HG03175 (cell line): ENCODE data around the gene SYP.

Source experiments
- ATAC-seq: cut with Tn5 transposase; IDR thresholded peaks from one replicate; pipeline ENCODE4 v1.9.1; 2021; ENCODE audit warnings: mild to moderate bottlenecking, moderate library complexity; ENCODE audit not compliant: unreplicated experiment

Gene SYP

DNA sequence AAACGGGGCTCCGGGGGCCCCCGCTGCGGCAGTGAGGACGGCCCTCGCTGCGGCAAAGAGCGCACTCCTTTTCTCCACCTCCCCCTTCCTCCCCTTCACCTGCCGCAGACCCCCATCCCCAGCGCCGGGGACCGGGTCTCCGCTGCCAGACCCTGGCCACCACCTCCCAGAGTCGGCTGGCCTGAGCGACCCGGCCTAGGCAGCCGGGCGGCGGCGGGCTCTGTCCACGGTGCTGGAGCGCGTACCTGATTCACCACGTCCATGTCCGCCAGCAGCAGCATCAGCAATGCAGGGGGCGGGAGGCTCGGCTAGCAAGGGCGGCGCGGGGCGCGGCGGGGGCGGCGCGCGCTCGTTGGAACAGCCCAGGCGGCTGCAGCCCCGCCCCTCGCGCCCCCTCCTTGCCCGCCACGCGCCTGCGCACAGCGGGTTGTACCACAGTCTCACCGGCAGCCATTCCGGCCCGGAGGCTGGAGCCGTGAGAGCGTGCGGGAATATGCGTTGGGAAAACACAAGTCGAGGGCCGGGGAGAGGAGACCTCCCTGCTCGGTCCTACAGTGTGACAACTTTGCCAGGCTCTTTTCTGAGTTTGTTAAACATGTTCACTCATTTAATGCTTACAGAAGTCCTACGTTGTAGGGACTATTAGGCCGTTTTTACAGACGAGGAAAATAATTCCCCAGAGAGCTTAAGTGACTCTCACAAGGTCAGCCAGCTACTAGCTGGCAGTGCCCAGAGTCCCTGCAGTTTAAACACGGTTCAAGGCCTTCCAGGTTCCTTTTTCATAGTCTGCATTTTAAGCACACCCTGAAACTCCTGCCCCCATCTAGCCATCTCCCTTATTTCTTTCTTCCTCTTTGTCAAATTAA lies at the start of gene SYP:
Gene SYP (minus strand): TSS at position 288 of the 866 bp plus-strand sequence. CDS start 7 bp downstream, at position 281.
- ATAC-seq, result peak; percentile 96

DNA sequence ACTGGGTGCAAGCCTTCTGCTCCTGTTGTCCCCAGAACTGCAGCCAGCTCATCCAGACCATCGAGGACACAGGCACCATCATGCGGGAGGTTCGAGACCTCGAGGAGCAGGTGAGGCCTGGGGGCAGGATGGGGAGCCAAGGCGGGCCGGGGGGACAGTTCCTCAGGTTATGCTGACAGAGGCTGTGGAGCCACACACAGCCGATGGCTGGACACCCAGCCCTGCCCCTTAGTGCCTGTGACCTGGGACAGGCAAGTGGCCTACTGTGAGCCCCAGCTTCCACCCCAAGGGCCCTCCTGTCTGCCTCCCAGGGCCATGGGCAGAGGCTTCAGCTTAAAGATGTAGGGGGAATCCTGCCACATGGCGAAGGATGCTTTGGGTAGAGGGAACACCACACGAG lies 49.6 kb upstream of the SYP start:
- ATAC-seq, result no peak

- no peak for ATAC-seq
Measured at GRCh38 chrX:49249071-49249470, 49.1 kb upstream of the SYP start.

DNA sequence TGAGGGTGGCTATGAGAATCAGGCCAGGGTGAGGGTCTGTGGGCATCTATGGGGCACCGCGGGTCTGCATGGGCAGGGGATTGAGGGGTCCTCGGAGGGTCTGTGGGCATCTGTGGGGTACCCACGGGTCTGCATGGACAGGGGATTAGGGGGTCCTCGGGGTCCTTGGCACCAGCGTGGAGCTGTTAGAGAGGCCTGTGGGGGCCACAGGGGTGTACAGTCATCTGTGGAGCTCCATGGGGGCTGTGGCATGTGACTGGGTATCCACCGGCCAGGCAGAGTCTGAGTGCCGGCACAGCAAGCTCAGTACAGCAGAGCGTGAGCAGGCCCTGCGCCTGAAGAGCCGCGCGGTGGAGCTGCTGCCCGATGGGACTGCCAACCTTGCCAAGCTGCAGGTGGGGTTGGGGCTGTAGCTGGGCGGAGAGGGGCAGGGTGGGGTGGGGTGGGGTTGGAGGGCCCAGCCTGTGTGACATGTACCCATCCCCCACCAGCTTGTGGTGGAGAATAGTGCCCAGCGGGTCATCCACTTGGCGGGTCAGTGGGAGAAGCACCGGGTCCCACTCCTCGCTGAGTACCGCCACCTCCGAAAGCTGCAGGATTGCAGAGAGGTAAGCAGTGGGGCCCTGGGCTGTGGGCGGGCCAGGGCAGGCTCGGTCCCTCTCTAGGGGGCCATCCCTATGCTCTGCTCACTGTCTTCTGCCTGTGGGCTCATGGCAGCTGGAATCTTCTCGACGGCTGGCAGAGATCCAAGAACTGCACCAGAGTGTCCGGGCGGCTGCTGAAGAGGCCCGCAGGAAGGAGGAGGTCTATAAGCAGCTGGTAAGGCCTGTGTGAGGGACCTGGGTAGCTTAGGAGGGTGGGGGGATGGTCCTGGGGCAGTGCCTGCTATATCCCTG lies 48.2 kb upstream of the SYP start:
- no peak for ATAC-seq

GRCh38 chrX:49247346-49247745 lies 47.4 kb upstream of the SYP start:
- no peak for ATAC-seq

DNA sequence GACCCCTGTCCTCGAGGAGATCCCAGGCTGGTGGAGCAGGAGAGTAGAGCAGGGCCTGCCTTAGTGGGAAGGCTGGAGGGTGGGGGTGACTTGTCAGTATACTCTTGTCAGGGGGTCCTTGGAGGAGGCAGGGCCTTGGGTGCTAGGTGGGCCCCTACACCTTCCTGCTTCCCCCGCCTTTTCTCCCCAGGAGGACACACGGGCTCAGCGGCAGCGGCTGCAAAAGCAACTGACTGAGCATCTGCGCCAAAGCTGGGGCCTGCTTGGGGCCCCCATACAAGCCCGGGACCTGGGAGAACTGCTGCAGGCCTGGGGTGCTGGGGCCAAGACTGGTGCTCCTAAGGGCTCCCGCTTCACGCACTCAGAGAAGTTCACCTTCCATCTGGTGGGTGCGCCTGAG lies 46.5 kb upstream of the SYP start:
- no peak for ATAC-seq

DNA sequence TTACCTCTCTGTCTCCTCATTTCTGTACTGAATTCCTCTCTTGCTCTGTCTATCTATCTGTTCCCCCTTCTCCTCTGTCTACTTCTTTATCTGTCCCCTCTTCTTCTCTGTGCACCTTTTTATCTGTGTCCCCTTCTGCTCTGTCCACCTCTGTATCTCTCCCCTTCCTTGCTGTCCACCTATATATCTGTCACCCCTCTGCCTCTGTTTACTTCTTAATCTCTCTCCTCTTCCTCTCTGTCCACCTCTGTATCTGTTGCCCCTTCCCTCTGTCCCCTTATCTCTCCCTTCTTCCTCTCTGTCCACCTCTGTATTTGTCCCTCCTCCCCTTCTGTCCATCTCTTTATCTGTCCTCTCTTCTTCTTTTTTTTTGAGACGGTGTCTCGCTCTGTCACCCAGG lies 44.2 kb upstream of the SYP start:
- no peak for ATAC-seq

GRCh38 chrX:49243166-49243565 lies 43.2 kb upstream of the SYP start:
- ATAC-seq, result no peak

DNA sequence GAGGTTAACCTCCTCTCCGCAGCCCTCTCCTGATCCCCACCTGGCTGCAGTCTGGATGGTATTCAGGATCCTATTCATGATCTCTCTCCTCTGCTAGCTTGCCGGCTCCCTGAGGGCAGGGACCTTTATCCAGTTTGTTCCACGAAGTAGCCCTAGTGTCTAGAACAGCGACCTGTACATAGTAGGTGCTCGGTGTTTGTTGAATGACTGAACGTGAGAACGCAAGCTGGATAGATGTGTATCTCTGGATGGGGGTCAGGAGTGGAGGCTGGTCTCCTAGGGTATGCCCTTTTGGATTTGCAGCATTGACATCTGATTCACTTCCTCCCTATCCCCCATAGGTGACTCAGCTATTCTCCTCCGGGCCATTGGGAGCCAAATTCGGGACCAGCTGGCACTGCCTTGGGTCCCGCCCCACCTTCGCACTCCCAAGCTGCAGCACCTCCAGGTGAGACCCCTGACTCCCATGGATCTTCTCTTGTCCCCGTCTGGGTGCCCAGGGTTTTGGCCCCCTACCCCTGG lies 42.6 kb upstream of the SYP start:
- ATAC-seq, result no peak

GRCh38 chrX:49238735-49239134 lies 38.7 kb upstream of the SYP start:
- no peak for ATAC-seq

GRCh38 chrX:49237060-49237459 lies 37.1 kb upstream of the SYP start:
- ATAC-seq, result no peak

DNA sequence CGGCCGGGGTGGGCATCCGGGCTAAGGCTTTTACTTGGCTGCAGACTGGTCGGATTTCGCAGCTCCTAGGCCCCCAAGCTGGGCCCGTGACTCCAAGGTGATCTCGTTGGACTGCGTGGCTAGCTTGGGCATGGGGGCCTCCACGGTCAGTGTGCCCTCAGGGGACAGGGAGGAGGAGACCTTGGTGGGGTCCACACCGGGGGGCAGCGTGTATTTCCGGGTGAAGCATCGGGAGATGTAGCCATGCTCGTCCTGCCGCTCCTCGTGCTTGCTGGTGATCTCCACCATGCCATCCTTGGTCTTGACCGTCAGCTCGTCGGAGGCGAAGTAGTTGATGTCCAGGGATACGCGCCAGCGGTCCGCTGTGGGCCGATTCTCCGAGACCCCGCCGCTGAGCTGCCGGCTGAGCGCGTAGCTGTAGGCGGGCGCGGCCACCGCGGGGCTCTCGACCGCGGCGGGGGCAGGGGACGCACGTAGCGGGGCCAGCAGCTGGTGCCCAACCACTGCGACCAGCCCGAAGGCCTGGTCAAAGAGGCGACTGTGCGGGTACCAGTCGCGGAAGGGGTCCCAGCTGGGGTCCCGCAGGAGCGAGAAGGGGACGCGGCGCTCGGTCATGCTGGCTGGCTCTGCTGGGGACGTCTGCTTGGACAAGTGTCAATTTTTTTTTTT lies 34.0 kb upstream of the SYP start:
- no peak for ATAC-seq

DNA sequence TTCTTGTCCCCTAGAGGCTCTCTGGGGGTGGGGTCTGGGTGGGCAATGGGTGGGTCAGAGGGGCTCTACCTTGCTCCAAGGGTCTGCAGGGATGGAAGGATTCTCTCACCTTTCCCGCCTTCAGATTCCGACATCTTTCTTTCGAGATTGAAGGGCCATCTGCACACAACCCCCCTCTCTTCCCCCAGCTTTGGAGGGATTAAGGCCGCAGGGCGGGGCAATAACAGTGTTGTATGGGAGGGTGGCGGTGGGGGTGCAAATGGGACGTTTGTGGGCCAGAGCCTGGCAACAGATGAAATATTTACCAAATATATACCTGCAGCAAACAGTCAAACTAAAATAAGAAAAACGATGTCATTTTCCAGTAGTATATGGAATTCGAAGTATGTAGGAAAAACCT lies 33.2 kb upstream of the SYP start, which contains the start of gene CACNA1F:
Gene CACNA1F (minus strand): TSS at position 165 of the 400 bp plus-strand sequence. CDS start 31 bp downstream, at position 134.
- ATAC-seq, result no peak

GRCh38 chrX:49232525-49232924 lies 32.5 kb upstream of the SYP start:
- ATAC-seq, result no peak

GRCh38 chrX:49231333-49232000 lies 31.5 kb upstream of the SYP start:
- no peak for ATAC-seq

DNA sequence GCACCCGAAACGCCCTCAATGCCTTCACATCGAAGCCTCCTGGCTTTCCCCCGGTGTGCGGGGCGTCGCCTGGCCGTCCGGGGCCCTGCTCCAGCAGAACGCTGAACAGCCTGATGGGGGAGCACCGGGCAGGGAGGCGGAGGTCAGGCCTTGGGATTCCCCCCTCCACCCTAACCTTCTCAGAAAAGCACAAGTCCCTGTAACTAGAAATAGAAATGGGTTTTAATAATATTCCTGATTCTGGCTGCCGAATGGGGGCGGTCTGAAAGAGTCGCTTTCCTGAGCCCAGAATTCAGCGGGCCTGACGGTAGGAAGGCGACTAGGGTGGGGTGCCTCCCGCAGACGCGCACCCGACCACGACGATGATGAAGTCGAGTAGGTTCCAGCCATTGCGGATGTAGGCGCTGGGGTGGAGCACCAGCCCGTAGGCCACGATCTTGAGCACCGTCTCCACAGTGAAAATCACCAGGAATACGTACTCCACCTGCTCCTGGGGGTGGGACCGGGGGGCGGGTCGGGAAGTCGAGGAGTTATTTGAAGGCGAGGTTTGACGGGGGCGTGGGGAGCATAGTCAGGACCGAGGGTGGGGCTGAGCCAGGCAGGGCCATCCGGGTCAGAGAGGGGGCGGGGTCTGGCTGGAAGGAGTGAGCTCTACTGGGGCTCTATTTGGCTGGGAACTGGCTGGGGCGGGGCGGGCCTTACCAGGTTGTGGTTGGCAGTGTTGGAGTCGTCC lies 30.7 kb upstream of the SYP start:
- peak; percentile 60 for ATAC-seq

DNA sequence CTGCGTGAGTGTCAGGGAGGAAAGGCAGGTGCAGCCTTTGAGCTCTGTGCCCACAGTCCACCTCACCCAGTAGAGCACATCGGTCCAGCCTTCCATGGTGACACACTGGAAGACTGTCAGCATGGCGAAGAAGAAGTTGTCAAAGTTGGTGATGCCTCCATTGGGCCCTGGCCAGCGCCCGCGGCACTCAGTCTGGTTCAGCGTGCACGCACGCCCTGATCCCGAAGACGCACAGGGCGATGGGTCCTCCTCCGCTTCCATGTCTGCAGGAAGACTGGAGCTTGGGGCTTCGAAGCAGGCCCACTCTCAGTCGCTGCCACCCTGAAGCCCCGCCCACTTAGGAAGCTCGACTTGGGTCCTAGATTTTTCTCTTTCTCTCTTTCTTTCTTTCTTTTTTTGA lies 28.2 kb upstream of the SYP start:
- ATAC-seq, result no peak

DNA sequence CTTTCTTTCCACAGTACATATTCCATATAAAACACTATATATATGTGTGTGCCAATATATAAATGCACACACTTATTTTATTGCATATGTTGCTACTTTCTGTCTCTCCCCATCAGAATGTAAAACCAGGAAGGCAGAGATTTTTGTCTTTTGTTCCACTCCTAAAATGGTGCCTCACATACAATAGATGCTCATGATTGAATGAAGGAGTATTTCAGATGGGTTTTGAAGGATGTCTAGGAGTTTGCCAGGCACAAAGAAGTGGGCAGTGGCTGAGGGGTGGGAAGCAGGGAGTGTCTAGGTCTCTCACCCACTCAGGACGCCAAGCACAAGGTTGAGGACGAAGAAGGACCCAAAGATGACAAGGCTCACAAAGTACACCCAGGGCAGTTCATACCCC lies 27.7 kb upstream of the SYP start:
- ATAC-seq, result no peak

DNA sequence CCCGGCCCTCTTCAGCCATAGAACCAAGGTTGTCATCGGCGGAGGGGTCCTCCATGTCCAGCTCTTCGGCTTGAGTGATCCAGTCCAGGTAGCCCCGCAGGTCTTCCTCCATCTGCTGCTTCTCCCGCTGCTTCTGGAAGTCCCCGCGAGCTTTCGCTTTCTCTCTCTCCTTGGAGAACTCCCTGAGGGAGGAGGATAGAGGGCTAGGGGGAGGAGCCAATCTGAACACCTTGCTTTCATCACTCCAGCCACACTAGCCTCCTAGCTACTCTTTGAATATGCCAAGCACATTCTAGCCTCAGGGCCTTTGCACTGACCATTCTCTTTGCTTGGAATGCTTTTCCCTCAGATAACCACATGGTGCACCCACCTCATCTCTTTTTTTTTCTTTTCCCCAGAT lies 27.0 kb upstream of the SYP start:
- no peak for ATAC-seq

DNA sequence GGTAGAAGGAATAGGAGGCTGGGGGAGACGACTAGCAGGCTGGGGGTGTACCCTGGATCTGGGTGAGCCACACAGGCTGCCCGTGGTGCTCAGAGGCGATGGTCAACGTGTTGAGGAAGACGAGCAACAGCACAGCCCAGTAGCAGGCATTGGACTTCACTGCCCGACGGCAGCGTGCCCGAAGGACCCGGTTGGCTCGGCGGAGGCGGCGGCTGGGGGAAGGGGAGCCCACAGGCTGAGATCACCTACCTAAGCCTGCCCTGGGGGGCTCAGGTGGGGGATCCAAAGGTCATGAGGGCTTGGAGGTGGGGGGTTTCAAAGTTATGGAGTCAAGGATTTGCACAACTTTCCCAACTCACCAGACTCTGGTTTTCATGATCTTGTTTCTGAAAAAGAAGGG lies 25.9 kb upstream of the SYP start:
- no peak for ATAC-seq
